Testis (tissue), 3 donors: ENCODE data around the gene RNGTT. TPM values are rescaled to one million over a fixed set of nuclear protein-coding genes. Genes with fewer than 3 reads are reported as not detected.

Source experiments
- DNase-seq: peaks from one replicate; pipeline ENCODE4 v3.0.0-alpha.2; 2019
- H3K27ac ChIP-seq, 2 donors: fragments of 200-600 bp; sonication (generic); one replicate each; pipeline ENCODE4 v1.5.1; 2019
- H3K27me3 ChIP-seq: fragments of 200-600 bp; sonication (generic); one replicate; pipeline ENCODE4 v1.5.1; 2019
- H3K36me3 ChIP-seq: fragments of 200-600 bp; sonication (generic); one replicate; pipeline ENCODE4 v1.5.1; 2017; ENCODE audit warnings: low read depth; ENCODE audit errors: missing control alignments
- H3K4me1 ChIP-seq: fragments of 200-600 bp; sonication (generic); one replicate; pipeline ENCODE4 v1.5.1; 2019
- H3K4me3 ChIP-seq, 2 donors: fragments of 200-600 bp; sonication (generic); one replicate each; pipeline ENCODE4 v1.5.1; 2017 to 2019
- H3K9me3 ChIP-seq: fragments of 200-600 bp; sonication (generic); one replicate; pipeline ENCODE4 v1.5.1; 2017
- POLR2A ChIP-seq: fragments of 450-650 bp; IDR thresholded peaks from one replicate; pipeline ENCODE4 v1.6.1; 2017; ENCODE audit warnings: antibody characterized with exemption, mild to moderate bottlenecking, moderate library complexity
- WGBS, 2 donors: methylation state at CpG; one replicate each; pipeline ENCODE4 v1.1.5; 2018; 5-methylcytosine and 5-hydroxymethylcytosine counted together
- intact Hi-C: fragments of 100-400 bp; cut with DNase I; formaldehyde crosslinking; loops from one replicate; pipeline ENCODE4 v1.15.1; 2023; ENCODE audit warnings: low total_unique reads
- polyA plus RNA-seq: library from polyadenylated mRNA; stranded (reverse); fragments of 350-450 nt; fragmentation: Illumina TruSeq; extraction: RNeasy Lipid Tissue Mini Kit (QIAGEN cat#74804); gene quantifications from one replicate; pipeline ENCODE4 v1.2.3, GENCODE V29; 2014; ENCODE audit warnings: low read depth, low replicate concordance; ENCODE audit not compliant: insufficient read depth
- total RNA-seq, 2 donors: library from RNA; depleted of rRNA; stranded (reverse); fragments of >200 nt; gene quantifications; one replicate each; pipeline ENCODE4 v1.2.3, GENCODE V29; 2016
- TF ChIP-seq, protein P1 (sequence below), 3 experiments: fragments of 450-650 bp in 2 of 3; fragments of 200-600 bp in 1 of 3; sonication (generic) in 1 of 3; IDR thresholded peaks; one replicate each; pipeline ENCODE4 v1.5.1; 2016 to 2019; ENCODE audit warnings: antibody characterized with exemption in 3 of 3, mild to moderate bottlenecking in 2 of 3, moderate library complexity in 1 of 3

The RNGTT gene
- total and polyA plus RNA-seq, 3 donors from 2014 or later = 19.4 to 27.0 (median 22.1) TPM

- intact Hi-C loops = no loop called here
- DNase-seq = no peak
- 93 to 95% methylated on average over 6 of the region's 6 CpGs for WGBS, 2 donors
- no peak overlapping the region for H3K27ac ChIP-seq
- peaks cover 6% of the 10 kb centered on the region for H3K4me1 ChIP-seq
- H3K27me3 ChIP-seq = no peaks in the 10 kb centered on the region
- H3K36me3 ChIP-seq = no peaks in the 10 kb centered on the region
- TF ChIP-seq POLR2A = no peak
- TF ChIP-seq, protein P1, sequence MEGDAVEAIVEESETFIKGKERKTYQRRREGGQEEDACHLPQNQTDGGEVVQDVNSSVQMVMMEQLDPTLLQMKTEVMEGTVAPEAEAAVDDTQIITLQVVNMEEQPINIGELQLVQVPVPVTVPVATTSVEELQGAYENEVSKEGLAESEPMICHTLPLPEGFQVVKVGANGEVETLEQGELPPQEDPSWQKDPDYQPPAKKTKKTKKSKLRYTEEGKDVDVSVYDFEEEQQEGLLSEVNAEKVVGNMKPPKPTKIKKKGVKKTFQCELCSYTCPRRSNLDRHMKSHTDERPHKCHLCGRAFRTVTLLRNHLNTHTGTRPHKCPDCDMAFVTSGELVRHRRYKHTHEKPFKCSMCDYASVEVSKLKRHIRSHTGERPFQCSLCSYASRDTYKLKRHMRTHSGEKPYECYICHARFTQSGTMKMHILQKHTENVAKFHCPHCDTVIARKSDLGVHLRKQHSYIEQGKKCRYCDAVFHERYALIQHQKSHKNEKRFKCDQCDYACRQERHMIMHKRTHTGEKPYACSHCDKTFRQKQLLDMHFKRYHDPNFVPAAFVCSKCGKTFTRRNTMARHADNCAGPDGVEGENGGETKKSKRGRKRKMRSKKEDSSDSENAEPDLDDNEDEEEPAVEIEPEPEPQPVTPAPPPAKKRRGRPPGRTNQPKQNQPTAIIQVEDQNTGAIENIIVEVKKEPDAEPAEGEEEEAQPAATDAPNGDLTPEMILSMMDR (IDR thresholded peaks at IDR 0.05) = no peak
- no peaks in the 10 kb centered on the region for H3K9me3 ChIP-seq
- H3K4me3 ChIP-seq = no peak overlapping the region
Observed at GRCh38 chr6:88565836-88566235, 397.6 kb downstream of the RNGTT start.

DNA sequence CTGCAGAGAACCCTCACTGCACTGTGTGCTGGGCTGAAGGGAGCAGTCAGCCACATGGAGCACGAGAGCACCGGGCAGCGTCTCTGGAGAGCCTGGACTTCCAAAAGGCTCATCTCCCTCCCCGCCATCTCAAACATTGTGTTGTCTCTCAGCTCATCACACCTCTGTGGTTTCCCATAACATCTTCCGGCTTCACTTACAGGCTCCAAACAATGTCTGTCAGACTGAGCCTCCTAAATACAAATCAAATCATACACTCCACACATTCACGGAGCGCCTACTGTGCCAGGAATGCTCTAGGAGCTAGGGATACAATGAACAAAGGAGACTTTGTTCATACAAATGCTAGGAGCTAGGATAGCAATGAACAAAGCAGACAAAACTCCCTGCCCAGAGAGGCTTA is 398.0 kb downstream of the RNGTT start:
- DNase-seq = no peak
- intact Hi-C loops = no loop called here

GRCh38 chr6:88563277-88563625 is 400.2 kb downstream of the RNGTT start:
- no peak overlapping the region for H3K27ac ChIP-seq
- no peaks in the 10 kb centered on the region for H3K9me3 ChIP-seq
- no peak for TF ChIP-seq POLR2A
- TF ChIP-seq, protein P1 (IDR thresholded peaks at IDR 0.05) = no peak
- H3K4me3 ChIP-seq = no peak overlapping the region
- 85 to 92% methylated on average over 8 of the region's 8 CpGs for WGBS, 2 donors
- no peak for DNase-seq
- H3K4me1 ChIP-seq = peaks cover 6% of the 10 kb centered on the region
- H3K27me3 ChIP-seq = no peaks in the 10 kb centered on the region
- intact Hi-C loops = no loop called here
- H3K36me3 ChIP-seq = no peaks in the 10 kb centered on the region

More for the DNA sequence above, 398.0 kb downstream of the RNGTT start:
- H3K36me3 ChIP-seq = no peaks in the 10 kb centered on the region
- H3K4me1 ChIP-seq = peaks cover 6% of the 10 kb centered on the region
- H3K27ac ChIP-seq = no peak overlapping the region
- no peaks in the 10 kb centered on the region for H3K9me3 ChIP-seq
- TF ChIP-seq POLR2A = no peak
- WGBS, 2 donors = 79 to 94% methylated on average over 7 of the region's 7 CpGs
- H3K4me3 ChIP-seq = no peak overlapping the region
- H3K27me3 ChIP-seq = no peaks in the 10 kb centered on the region

DNA sequence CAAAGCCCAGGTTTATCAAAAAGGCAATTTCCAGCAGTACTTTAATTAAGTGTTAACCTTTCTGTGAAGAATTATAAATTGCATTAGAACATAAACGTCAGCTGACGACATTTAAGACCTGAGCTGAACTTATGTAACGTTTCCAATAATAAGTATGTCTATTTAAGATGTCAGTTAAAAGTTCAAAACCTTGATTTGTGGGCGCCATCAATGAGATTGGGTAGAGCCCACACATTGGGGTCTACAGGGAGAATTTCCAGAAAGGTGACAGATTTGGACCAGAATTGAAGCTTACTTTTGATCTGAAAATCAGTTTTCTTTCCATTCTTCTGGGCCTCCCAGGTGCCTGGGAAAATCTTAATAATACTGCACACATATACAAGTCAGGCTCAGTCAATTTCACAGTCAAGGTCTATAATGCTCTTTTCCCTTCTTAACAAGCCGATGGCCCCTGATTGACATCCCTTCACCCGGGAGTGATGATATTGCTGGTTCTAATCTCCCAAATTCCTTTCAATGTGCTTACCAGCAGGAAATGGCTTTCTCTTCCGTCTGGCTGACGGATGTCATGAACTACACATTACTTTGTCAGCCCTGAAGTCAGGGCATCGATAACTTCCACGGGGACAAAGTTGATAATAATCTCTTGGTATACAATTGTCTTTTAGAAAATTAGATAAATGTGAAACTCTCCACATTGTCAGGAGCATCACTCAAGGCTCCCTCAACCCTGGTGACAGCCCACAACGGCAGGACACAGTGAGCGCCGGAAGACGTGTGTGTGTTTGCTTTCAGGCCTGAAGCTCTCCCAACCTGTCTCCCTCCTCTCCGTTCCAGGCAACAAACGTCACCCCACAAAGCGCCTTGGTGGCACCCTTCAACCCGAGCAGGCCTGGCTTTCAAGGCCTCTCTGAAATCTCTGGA is 400.8 kb downstream of the RNGTT start:
- no peaks in the 10 kb centered on the region for H3K9me3 ChIP-seq
- H3K27me3 ChIP-seq = no peaks in the 10 kb centered on the region
- peaks cover 6% of the 10 kb centered on the region for H3K4me1 ChIP-seq
- no peak for TF ChIP-seq POLR2A
- TF ChIP-seq, protein P1 (IDR thresholded peaks at IDR 0.05) = no peak
- intact Hi-C loops = no loop called here
- 85 to 87% methylated on average over 18 of the region's 18 CpGs for WGBS, 2 donors
- no peak overlapping the region for H3K27ac ChIP-seq
- no peak overlapping the region for H3K4me3 ChIP-seq
- no peaks in the 10 kb centered on the region for H3K36me3 ChIP-seq
- DNase-seq = no peak

- 19 to 23% methylated on average over 1 of the region's 1 CpG for WGBS, 2 donors
- H3K27me3 ChIP-seq = no peaks in the 10 kb centered on the region
- peak overlapping the region in 1 of 2 donors; percentile 28 for H3K27ac ChIP-seq
- intact Hi-C loops = no loop called here
- no peak overlapping the region for H3K4me3 ChIP-seq
- H3K9me3 ChIP-seq = no peaks in the 10 kb centered on the region
- no peak for DNase-seq
- no peaks in the 10 kb centered on the region for H3K36me3 ChIP-seq
- peaks cover 6% of the 10 kb centered on the region for H3K4me1 ChIP-seq
- TF ChIP-seq POLR2A = no peak
- TF ChIP-seq, protein P1 (IDR thresholded peaks at IDR 0.05) = no peak
Observed at GRCh38 chr6:88561954-88562315, 401.5 kb downstream of the RNGTT start.
